ENCODE data around the gene TSEN54. TPM values are rescaled to one million over a fixed set of nuclear protein-coding genes. Genes with fewer than 3 reads are reported as not detected.

TSEN54 gene
- total RNA-seq = 28.5 and 36.9 TPM in 2 replicates

GRCh38 chr17:75516255-75516618, at the start of gene TSEN54:
TSS of gene TSEN54 (plus strand) at chr17:75516528. CDS start at chr17:75516561, 33 bp downstream.

GRCh38 chr17:75515496-75516254, 653 bp upstream of the TSEN54 start, which contains the start of gene CASKIN2:
TSS of gene CASKIN2 (minus strand) at chr17:75515537. CDS start at chr17:75513804, 1,733 bp downstream.

GRCh38 chr17:75524970-75525805, 8.9 kb downstream of the TSEN54 start, which contains the start of gene LLGL2:
TSS of gene LLGL2 (plus strand) at chr17:75525697. CDS start at chr17:75543427, 17,730 bp downstream.

Other genes with a start within 250 kb of the TSEN54 start
- 15.2 and 37.2 TPM in 2 replicates for gene MIF4GD, start 245.3 kb upstream of the TSEN54 start, total RNA-seq
- 7.4 and 14.7 TPM in 2 replicates for gene SLC25A19, start 227.1 kb upstream of the TSEN54 start, total RNA-seq
- gene GRB2, start 110.8 kb upstream of the TSEN54 start, total RNA-seq = 49.9 and 83.7 TPM in 2 replicates
- 38.7 and 41.3 TPM in 2 replicates for gene TMEM94, start 59.9 kb upstream of the TSEN54 start, total RNA-seq
- 6.3 and 9.5 TPM in 2 replicates for gene CASKIN2, start 991 bp upstream of the TSEN54 start, total RNA-seq
- 14.5 and 14.7 TPM in 2 replicates for gene LLGL2, start 9.2 kb downstream of the TSEN54 start, total RNA-seq
- gene MYO15B, start 71.3 kb downstream of the TSEN54 start, total RNA-seq = 1.2 and 6.9 TPM in 2 replicates
- gene SMIM5, start 116.9 kb downstream of the TSEN54 start, total RNA-seq = not detected in 2 replicates
- 13.2 and 17.3 TPM in 2 replicates for gene RECQL5, start 150.6 kb downstream of the TSEN54 start, total RNA-seq
- 50.4 and 65.7 TPM in 2 replicates for gene SAP30BP, start 150.8 kb downstream of the TSEN54 start, total RNA-seq
- 1,334 and 1,928 TPM in 2 replicates for gene ITGB4, start 204.9 kb downstream of the TSEN54 start, total RNA-seq
- 11.1 TPM in 2 replicates for gene GALK1, start 248.7 kb downstream of the TSEN54 start, total RNA-seq